ENCODE data around the gene CDH26.

Gene CDH26

DNA sequence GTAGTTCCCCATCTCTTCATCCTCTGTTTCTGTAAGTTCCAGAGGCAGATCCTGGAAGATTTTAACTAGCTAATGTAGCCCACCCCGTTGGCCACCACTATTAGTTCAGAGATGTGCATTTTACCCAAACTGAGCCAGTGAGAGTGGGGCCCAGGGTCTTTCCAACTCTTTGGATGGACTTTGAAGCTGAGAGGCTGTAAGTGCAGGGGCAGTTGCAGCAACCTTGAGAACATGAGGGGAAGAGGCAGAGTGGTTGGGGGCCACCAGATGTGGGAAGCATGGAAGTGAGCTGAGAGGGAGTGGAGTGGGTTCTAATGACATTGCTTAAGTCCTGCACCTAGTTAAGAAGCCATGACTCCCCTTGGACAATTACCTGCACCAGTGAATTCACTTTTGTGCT is 72.2 kb downstream of the CDH26 start:
- no peak for DNase-seq (ENCODE audit: low read depth)
- TF ChIP-seq CTCF (IDR thresholded peaks at IDR 0.05; ENCODE audit: low read depth, low read length, missing control alignments) = no peak
- H3K4me3 ChIP-seq (ENCODE audit: low read depth, low read length) = no peak overlapping the region

GRCh38 chr20:60031107-60031506 is 72.9 kb downstream of the CDH26 start:
- DNase-seq (ENCODE audit: low read depth) = no peak
- H3K4me3 ChIP-seq (ENCODE audit: low read depth, low read length) = no peak overlapping the region
- no peak for TF ChIP-seq CTCF (IDR thresholded peaks at IDR 0.05; ENCODE audit: low read depth, low read length, missing control alignments)

GRCh38 chr20:60034231-60035110 is 76.2 kb downstream of the CDH26 start:
- no peak overlapping the region for H3K4me3 ChIP-seq (ENCODE audit: low read depth, low read length)
- no peak for DNase-seq (ENCODE audit: low read depth)
- no peak for TF ChIP-seq CTCF (IDR thresholded peaks at IDR 0.05; ENCODE audit: low read depth, low read length, missing control alignments)

GRCh38 chr20:60035486-60035885 is 77.3 kb downstream of the CDH26 start:
- no peak for TF ChIP-seq CTCF (IDR thresholded peaks at IDR 0.05; ENCODE audit: low read depth, low read length, missing control alignments)
- DNase-seq (ENCODE audit: low read depth) = no peak

DNA sequence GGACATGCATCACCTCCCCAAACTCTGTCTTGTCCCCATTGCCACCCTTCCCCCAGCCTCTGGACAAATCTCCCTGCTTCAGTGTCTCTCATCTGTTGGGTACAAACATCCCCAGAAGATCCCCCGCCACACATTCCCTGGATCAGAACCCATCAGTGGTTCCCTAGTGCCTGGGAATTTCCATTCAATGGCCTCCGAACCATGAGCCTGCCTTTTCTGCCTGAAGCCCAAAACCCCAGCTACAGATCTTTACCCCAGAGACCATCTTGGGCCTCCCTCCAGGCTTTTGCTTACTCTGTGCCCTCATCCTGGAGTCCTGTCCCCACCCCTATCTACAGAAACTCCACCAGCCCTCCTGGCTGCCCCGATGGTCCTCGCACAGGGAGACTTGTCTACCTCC is 78.1 kb downstream of the CDH26 start:
- no peak overlapping the region for H3K4me3 ChIP-seq (ENCODE audit: low read depth, low read length)
- TF ChIP-seq CTCF (IDR thresholded peaks at IDR 0.05; ENCODE audit: low read depth, low read length, missing control alignments) = no peak
- no peak for DNase-seq (ENCODE audit: low read depth)

More at GRCh38 chr20:60035486-60035885, 77.3 kb downstream of the CDH26 start:
- H3K4me3 ChIP-seq (ENCODE audit: low read depth, low read length) = no peak overlapping the region

- no peak for DNase-seq (ENCODE audit: low read depth)
Observed at GRCh38 chr20:60036746-60037499, 78.7 kb downstream of the CDH26 start.

More at GRCh38 chr20:60036746-60037499, 78.7 kb downstream of the CDH26 start:
- no peak overlapping the region for H3K4me3 ChIP-seq (ENCODE audit: low read depth, low read length)
- TF ChIP-seq CTCF (IDR thresholded peaks at IDR 0.05; ENCODE audit: low read depth, low read length, missing control alignments) = no peak

Data from GM12864 (cell line).